Activated T-cell treated with anti-CD3 and anti-CD28 coated beads for 24 hours (primary cell): ENCODE results near the gene DUSP14.

ENCODE experiments used
- DNase-seq: peaks from one replicate; pipeline ENCODE4 v3.0.0-alpha.2; 2020; ENCODE audit warnings: low read depth

The DUSP14 gene

DNA sequence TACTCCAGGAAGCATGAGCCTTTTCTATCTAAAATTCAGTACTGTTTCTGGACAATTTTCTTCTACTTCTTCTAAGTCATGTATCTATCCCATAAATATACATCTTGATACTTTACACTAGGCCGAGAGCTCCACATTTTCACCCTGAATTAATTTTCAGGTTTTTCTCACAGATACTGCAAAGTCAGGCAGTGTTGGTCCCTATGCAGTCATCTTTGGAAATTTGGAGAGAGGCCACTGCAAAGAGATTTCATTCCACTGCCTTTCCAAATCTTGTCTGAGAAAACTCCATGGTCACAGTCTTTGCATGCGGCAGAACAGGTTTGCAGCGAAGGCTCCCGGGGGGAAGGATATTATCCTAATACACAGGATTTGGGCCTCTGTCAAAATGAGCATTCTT, 28.2 kb downstream of the DUSP14 start:
- DNase-seq: no peak

- no peak for DNase-seq
These were observed 29.1 kb downstream of the DUSP14 start for GRCh38 chr17:37518826-37519225.

DNA sequence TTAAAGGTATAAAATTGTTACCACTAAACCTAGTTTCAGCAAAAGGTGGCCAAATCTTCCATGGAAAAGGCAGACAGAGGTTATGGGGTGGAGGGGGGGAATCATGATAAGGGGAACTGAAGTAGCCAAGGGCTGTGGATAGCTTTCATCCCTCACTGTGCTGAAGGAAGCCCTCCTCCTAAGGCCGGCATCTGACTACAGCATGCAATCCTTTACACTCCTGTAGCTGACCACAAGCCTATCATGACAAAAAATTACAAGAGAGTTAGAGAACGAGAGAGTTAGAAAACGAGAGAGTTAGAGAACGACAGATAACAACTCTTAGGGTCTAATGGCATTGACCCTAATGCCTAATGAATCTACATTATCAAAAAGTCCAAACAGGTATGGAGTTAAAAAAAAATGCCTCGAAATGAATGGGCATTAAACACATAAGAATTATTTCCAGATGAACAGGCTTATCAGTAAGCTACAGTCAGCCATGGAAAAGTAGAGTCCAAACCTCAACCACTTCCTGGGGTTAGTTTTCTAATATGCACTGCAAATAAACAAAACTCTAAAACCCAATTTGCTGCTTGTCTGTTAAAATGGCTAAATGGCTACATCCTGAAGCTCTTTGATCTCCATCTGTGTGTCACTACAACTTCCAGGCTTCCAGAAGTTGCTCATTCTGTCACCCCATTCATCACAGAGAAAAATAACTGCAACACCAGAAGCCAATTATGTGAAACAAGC, 29.7 kb downstream of the DUSP14 start:
- DNase-seq: no peak

DNA sequence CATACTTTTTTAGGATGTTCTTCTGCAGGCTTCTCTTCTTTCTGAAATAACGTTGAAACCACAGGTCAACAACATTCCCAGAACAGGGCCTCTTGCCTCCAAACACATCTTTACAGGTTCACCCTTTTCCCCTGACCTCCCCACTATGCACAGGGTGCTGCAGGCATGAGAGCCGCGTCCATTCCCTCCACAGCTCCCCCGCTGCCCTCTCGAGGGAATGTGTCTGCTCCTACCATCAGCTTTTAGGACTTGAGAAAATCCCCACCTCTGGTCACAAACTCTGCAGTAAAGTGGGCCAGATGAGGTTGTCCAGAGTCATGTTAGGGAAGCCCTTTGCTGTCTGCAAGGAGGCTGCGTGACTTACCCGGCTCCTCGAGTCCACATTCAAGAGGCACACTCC, 30.5 kb downstream of the DUSP14 start:
- no peak for DNase-seq

- DNase-seq: no peak
These were observed 32.1 kb downstream of the DUSP14 start for GRCh38 chr17:37521821-37522220.

GRCh38 chr17:37523715-37524219, 34.1 kb downstream of the DUSP14 start:
- no peak for DNase-seq

- peak; percentile 5 for DNase-seq
These were observed 37.7 kb downstream of the DUSP14 start for GRCh38 chr17:37527249-37527851.

DNA sequence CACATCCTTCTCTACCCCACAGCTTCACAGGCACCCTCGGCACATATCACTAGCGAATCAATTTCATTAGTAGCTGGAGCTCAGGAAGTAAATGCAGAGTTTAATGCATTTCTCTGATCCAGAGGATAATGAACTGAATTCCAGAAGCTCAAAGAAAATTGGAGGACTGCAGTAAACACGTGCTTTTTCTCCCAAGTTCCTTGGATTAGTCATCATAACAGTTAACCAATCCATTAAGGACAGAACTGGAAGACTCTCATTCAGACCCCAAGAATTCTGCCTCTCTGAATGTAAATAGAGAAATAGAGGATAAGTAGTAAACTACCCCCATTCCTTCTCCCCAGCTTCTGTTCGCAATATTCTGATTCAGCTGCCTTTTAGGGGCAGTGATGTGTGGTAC, 40.7 kb downstream of the DUSP14 start:
- DNase-seq: no peak

GRCh38 chr17:37532756-37533155, 43.1 kb downstream of the DUSP14 start:
- DNase-seq: no peak

DNA sequence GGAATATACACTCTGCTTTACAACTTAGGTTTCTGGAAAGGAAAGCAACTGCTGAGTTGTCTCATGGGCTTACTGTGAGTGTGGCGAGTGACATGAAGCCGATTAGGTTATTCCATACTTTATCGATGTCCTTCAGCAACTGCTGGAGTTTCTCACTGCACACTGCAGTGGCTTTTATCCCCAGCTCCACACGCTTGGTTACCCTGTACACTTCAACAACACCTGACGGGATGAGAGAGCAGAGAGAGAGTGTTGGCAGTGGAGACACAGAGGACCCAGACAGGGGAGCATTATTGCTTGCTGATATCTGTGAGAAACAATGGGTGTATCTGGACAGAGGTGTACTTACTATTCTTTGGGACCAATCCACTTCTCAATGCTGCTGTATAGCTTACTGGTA, 46.2 kb downstream of the DUSP14 start:
- no peak for DNase-seq

DNA sequence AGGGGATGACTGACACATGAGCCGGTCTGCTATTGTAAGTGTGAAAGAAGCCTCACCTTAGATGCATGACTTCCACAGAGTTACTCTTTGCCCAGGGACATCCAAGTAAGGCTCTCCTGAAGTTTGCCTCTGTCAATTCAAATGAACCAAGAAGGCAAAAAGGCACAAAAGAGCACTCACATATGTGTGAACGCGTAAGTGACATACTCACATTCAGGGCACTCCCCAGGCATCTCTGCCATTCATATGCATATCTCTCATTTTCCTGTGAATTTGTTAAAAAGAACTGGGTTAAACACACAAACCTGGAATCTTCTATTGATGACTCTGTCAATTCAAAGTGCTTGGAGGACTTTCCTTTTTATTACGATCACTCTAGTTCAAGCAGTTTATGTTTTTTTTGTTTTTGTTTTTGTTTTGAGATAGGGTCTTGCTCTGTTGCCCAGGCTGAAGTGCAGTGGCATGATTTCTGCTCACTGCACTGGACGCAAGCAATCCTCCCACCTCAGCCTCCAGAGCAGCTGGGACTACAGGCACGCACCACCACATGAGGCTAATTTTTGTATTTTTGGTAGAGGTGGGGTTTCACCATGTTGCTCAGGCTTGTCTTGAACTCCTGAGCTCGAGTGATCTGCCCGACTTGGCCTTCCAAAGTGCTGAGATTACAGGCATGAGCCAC, 49.4 kb downstream of the DUSP14 start:
- DNase-seq: no peak

DNA sequence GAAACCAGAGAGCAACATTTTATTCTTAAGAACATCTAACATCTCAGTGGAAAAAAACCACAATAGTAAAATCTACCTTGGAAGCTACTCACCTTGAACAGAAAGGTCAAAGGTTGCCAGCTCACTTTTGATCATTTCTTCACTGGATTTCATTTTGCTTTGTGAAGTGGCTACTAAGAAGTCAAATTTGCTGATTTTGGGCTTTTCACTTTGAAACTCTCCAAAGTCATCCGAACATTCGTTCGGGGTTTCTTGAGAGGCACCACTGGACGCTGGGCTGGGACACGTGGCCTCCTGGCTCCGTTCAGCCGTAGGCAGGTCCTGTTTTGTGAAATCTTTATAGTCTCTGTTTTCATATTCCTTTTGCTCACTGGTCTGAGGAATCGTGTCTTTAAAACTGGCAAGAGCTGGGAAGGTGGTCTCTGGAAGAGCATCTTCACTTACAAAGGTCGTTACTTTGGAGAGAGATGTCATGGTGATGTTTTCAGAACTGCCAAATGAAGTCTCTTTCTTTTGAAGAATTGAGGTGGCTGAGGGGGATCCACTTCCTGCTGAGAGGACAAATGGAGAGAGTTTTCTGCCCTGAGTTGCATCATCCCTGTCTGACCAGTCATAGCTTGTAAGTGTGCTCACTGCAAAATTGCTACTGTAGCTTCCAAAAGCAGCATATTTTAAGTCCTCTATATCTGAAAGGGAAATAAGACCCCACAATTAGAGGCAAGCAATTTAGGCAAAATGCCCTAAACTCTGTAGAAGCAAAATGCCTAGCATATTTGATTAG, 52.4 kb downstream of the DUSP14 start:
- no peak for DNase-seq

GRCh38 chr17:37543637-37544052, 54.0 kb downstream of the DUSP14 start:
- DNase-seq: no peak

- DNase-seq: no peak
These were observed 55.8 kb downstream of the DUSP14 start for GRCh38 chr17:37545486-37545885.

DNA sequence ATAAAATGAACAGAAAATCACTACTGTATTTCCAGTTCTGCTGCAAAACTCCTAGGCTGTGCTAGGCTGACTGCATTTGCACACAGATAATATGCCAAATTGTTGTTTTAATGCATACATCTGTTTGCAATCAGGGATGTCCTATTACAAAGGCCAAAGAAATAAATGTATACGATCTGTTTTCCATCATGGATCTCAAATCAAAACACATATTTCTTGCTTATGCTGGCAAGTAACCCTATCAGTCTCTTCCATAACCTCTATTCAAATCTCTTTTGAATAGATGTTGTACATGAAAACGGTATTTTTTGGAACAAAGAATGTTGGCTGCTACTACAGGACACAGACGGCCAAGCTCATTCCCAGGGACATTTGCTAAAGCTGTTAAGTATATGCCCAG, 56.6 kb downstream of the DUSP14 start:
- DNase-seq: no peak

DNA sequence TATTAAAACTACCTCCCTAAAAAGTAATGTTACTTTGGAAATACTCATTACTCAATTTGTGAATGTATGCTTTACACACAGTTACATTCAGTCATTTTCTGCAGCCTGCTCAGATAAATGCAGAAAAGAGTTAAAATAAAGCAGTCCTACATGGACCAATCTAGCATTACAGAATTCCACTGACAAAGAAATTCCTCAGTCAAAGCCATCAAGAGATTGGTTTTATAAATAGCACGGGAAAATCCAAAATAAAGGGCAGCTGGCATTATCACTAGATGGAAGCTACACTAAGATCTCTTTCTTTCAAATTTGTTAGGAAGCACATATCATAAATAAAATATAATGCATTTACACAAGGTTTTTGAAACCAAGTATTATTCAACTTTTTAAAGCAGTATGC, 58.3 kb downstream of the DUSP14 start:
- DNase-seq: no peak

- DNase-seq: no peak
These were observed 62.1 kb downstream of the DUSP14 start for GRCh38 chr17:37551788-37552187.

DNA sequence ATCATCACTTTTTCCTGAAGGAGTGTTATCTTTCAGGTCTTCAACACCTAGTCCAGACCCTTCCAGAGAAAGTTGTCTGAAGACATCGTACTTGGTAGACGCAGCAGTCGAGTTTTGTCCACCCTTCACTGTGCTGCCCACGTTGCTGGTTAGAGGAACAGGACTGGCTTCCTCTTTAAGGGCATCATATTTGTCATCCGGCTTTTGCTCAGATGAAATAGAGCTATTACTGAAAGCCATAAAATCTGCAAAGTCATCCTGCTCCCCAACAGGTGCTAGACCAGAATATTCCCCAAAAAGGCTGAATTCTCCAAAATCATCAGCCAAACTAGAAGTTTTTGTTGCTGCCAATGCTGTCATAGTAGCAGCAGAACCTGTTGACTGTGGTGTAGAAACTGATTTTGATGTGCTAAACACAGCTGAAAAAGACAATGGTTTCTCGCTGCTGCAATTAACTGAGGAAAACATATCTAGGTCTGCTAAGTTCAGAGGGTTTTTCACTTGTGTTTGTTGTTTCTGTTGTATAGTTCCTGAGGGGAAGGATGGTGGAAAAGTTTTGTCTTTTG, 63.8 kb downstream of the DUSP14 start:
- no peak for DNase-seq

DNA sequence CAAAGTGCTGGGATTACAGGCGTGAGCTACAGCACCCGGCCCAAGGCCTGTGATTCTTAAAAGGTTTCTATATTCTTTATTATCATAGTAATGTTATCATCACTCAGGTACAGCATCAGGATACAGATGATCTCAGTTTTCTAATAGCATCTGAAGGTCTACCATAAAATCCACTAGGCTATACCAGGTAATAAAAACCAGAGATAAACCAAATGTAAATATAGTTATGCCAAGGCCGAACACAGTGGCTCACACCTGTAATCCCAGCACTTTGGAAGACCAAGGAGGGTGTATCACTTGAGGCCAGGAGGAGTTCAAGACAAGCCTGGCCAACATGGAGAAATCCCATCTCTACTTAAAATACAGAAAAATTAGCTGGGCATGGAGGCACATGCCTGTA, 65.7 kb downstream of the DUSP14 start:
- no peak for DNase-seq

DNA sequence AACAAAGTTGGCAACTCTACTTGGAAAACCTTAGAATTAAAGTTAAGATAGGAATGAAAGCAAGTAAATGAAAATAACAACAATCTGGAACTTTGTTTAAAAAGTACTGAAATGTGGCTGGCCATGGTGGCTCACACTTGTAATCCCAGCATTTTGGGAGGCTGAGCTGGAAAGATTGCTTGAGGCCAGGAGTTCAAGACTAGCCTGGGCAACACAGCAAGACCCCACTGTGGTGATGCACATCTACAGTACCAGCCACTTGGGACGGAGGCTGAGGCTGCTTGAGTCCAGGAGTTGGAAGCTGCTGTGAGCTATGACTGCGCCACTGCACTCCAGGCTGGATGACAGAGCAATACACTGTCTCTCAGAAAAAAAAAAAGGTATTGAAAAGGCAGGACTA, 67.8 kb downstream of the DUSP14 start:
- no peak for DNase-seq

DNA sequence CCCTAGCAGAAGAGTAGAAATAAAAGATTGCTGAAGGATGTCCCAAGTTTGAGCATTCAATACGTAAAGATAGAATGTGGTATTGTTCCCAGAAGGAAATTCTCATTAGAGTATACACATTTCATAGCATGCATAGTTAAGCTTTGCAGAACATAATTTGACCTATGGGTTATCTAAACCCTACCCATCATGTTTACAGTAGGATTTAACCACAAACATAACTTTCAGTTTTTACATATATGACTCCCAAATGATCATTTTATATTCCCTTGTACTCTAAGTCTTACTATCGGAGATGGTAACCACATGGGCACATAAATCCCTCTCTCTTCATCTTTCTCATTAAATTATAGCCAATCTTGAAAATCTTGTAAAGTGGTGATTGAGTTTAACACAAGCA, 68.6 kb downstream of the DUSP14 start:
- DNase-seq: no peak
